ENCODE data around the gene ZSCAN4. TPM values are rescaled to one million over a fixed set of nuclear protein-coding genes. Genes with fewer than 3 reads are reported as not detected.

ZSCAN4 gene
- total RNA-seq, 2 donors from 2014 or later, result 0.24 TPM; not detected in 1

GRCh38 chr19:57719424-57719823 lies 50.7 kb downstream of the ZSCAN4 start:
- Histone ChIP-seq H3K9me3 (peaks cover 0 to 57% of the 10 kb centered on the region in 2 donors), H3K4me1 (no peaks in the 10 kb centered on the region), H3K4me3 (no peak overlapping the region), H3K36me3 (peaks cover 40% of the 10 kb centered on the region), H3K27me3 (no peaks in the 10 kb centered on the region), H3K27ac (no peak overlapping the region)
- no peak for DNase-seq (ENCODE audit: low spot score)
- TF ChIP-seq, protein P1, sequence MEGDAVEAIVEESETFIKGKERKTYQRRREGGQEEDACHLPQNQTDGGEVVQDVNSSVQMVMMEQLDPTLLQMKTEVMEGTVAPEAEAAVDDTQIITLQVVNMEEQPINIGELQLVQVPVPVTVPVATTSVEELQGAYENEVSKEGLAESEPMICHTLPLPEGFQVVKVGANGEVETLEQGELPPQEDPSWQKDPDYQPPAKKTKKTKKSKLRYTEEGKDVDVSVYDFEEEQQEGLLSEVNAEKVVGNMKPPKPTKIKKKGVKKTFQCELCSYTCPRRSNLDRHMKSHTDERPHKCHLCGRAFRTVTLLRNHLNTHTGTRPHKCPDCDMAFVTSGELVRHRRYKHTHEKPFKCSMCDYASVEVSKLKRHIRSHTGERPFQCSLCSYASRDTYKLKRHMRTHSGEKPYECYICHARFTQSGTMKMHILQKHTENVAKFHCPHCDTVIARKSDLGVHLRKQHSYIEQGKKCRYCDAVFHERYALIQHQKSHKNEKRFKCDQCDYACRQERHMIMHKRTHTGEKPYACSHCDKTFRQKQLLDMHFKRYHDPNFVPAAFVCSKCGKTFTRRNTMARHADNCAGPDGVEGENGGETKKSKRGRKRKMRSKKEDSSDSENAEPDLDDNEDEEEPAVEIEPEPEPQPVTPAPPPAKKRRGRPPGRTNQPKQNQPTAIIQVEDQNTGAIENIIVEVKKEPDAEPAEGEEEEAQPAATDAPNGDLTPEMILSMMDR (IDR thresholded peaks at IDR 0.05), result no peak

GRCh38 chr19:57719901-57720519 lies 51.3 kb downstream of the ZSCAN4 start:
- TF ChIP-seq, protein P1 (IDR thresholded peaks at IDR 0.05), result no peak
- peaks cover 0 to 61% of the 10 kb centered on the region in 2 donors for H3K9me3 ChIP-seq
- H3K27me3 ChIP-seq, result no peaks in the 10 kb centered on the region
- peaks cover 36% of the 10 kb centered on the region for H3K36me3 ChIP-seq
- no peaks in the 10 kb centered on the region for H3K4me1 ChIP-seq
- H3K4me3 ChIP-seq, result no peak overlapping the region
- DNase-seq (ENCODE audit: low spot score), result no peak
- H3K27ac ChIP-seq, result no peak overlapping the region

- DNase-seq (ENCODE audit: low spot score), result no peak
- Histone ChIP-seq H3K36me3 (peaks cover 35% of the 10 kb centered on the region), H3K4me1 (no peaks in the 10 kb centered on the region), H3K27ac (no peak overlapping the region), H3K9me3 (peaks cover 0 to 65% of the 10 kb centered on the region in 2 donors), H3K4me3 (no peak overlapping the region), H3K27me3 (no peaks in the 10 kb centered on the region)
- TF ChIP-seq, protein P1 (IDR thresholded peaks at IDR 0.05), result no peak
These were observed 52.1 kb downstream of the ZSCAN4 start for GRCh38 chr19:57720878-57721277.

Other genes with a start within 250 kb of the ZSCAN4 start
- gene ZNF749, start 233.6 kb upstream of the ZSCAN4 start, total RNA-seq, result 1 to 10 TPM; 1.1 to 3.5 TPM
- gene VN1R1, start 211.8 kb upstream of the ZSCAN4 start, total RNA-seq, result 1 to 10 TPM; 2.0 to 2.9 TPM
- gene ZNF772, start 191.4 kb upstream of the ZSCAN4 start, total RNA-seq, result 10 to 100 TPM; 14.9 to 17.3 TPM
- gene ZNF419, start 181.2 kb upstream of the ZSCAN4 start, total RNA-seq, result 1 to 10 TPM; 4.9 to 7.2 TPM
- 1 to 10 TPM; 2.1 to 8.5 TPM for gene ZNF773, start 169.0 kb upstream of the ZSCAN4 start, total RNA-seq
- gene ZNF549, start 141.6 kb upstream of the ZSCAN4 start, total RNA-seq, result 1 to 10 TPM; 2.2 to 4.1 TPM
- gene ZNF550, start 109.1 kb upstream of the ZSCAN4 start, total RNA-seq, result 1 to 10 TPM; 4.6 to 5.2 TPM
- 1 to 10 TPM; 3.2 to 4.4 TPM for gene ZNF416, start 90.0 kb upstream of the ZSCAN4 start, total RNA-seq
- 1 to 10 TPM; 3.3 to 4.9 TPM for gene ZIK1, start 84.8 kb upstream of the ZSCAN4 start, total RNA-seq
- gene ZNF530, start 69.0 kb upstream of the ZSCAN4 start, total RNA-seq, result 10 to 100 TPM in 1 of 2 donors, 1 to 10 TPM in 1; 5.7 to 10.8 TPM
- 10 to 100 TPM; 11.5 to 14.1 TPM for gene ZNF134, start 54.7 kb upstream of the ZSCAN4 start, total RNA-seq
- 1 to 10 TPM; 8.8 to 9.7 TPM for gene ZNF211, start 35.8 kb upstream of the ZSCAN4 start, total RNA-seq
- 1 to 10 TPM; 3.0 to 5.1 TPM for gene ZNF551, start 13.0 kb downstream of the ZSCAN4 start, total RNA-seq
- 1 to 10 TPM; 2.8 to 3.3 TPM for gene ZNF154, start 40.3 kb downstream of the ZSCAN4 start, total RNA-seq
- gene ZNF671, start 58.7 kb downstream of the ZSCAN4 start, total RNA-seq, result 1 to 10 TPM; 5.6 to 8.3 TPM
- 1 to 10 TPM; 6.0 to 8.9 TPM for gene ZNF776, start 77.9 kb downstream of the ZSCAN4 start, total RNA-seq
- gene ZNF586, start 100.7 kb downstream of the ZSCAN4 start, total RNA-seq, result 10 to 100 TPM in 1 of 2 donors, 1 to 10 TPM in 1; 5.7 to 11.9 TPM
- gene ZNF552, start 146.0 kb downstream of the ZSCAN4 start, total RNA-seq, result 1 to 10 TPM; 1.0 to 5.3 TPM
- 1 to 10 TPM; 3.2 to 5.7 TPM for gene ZNF587B, start 161.4 kb downstream of the ZSCAN4 start, total RNA-seq
- 10 to 100 TPM; 11.6 to 12.5 TPM for gene ZNF587, start 180.9 kb downstream of the ZSCAN4 start, total RNA-seq
- gene ZNF814, start 220.1 kb downstream of the ZSCAN4 start, total RNA-seq, result 1 to 10 TPM; 8.7 to 9.2 TPM
- 1 to 10 TPM; 7.5 TPM for gene ZNF417, start 247.7 kb downstream of the ZSCAN4 start, total RNA-seq

Measured in right atrium auricular region (tissue), 2 donors.